Measurements from ENCODE around the gene MKI67. TPM values are rescaled to one million over a fixed set of nuclear protein-coding genes. Genes with fewer than 3 reads are reported as not detected.

Gene MKI67
- total RNA-seq, 1 donor from 2014 or later, result 140 TPM

- no peaks in the 10 kb centered on the region for H3K36me3 Mint-ChIP-seq (ENCODE audit: low read depth)
- no peak overlapping the region for H3K4me3 Mint-ChIP-seq
- DNase-seq (ENCODE audit: low read depth, low spot score), result no peak
- TF ChIP-seq CTCF (conservative IDR thresholded peaks at IDR 0.05), result no peak
- no peaks in the 10 kb centered on the region for H3K9me3 Mint-ChIP-seq
- H3K27ac Mint-ChIP-seq (ENCODE audit: unreplicated experiment), result no peak overlapping the region
- H3K27me3 Mint-ChIP-seq (ENCODE audit: low read depth), result peaks cover 41% of the 10 kb centered on the region
- peaks cover 14% of the 10 kb centered on the region for H3K4me1 Mint-ChIP-seq
Measured at GRCh38 chr10:128161031-128161430, 34.8 kb upstream of the MKI67 start.

GRCh38 chr10:128160297-128160711, 34.1 kb upstream of the MKI67 start:
- no peak for DNase-seq (ENCODE audit: low read depth, low spot score)
- Mint-ChIP-seq H3K27me3 (ENCODE audit: low read depth) (peaks cover 43% of the 10 kb centered on the region), H3K4me3 (no peak overlapping the region), H3K4me1 (peaks cover 7% of the 10 kb centered on the region), H3K9me3 (no peaks in the 10 kb centered on the region), H3K27ac (ENCODE audit: unreplicated experiment) (no peak overlapping the region), H3K36me3 (ENCODE audit: low read depth) (no peaks in the 10 kb centered on the region)
- no peak for TF ChIP-seq CTCF (conservative IDR thresholded peaks at IDR 0.05)

- no peak for TF ChIP-seq CTCF (conservative IDR thresholded peaks at IDR 0.05)
- Mint-ChIP-seq H3K4me1 (no peaks in the 10 kb centered on the region), H3K9me3 (no peaks in the 10 kb centered on the region), H3K27me3 (ENCODE audit: low read depth) (peaks cover 34% of the 10 kb centered on the region), H3K36me3 (ENCODE audit: low read depth) (no peaks in the 10 kb centered on the region), H3K27ac (ENCODE audit: unreplicated experiment) (no peak overlapping the region), H3K4me3 (no peak overlapping the region)
- DNase-seq (ENCODE audit: low read depth, low spot score), result no peak
Measured at GRCh38 chr10:128158021-128158795, 32.0 kb upstream of the MKI67 start.

- peaks cover 36% of the 10 kb centered on the region for H3K27me3 Mint-ChIP-seq (ENCODE audit: low read depth)
- H3K4me3 Mint-ChIP-seq, result no peak overlapping the region
- H3K4me1 Mint-ChIP-seq, result peaks cover 8% of the 10 kb centered on the region
Measured at GRCh38 chr10:128156999-128157755, 31.0 kb upstream of the MKI67 start.

More at GRCh38 chr10:128156999-128157755, 31.0 kb upstream of the MKI67 start:
- H3K9me3 Mint-ChIP-seq, result no peaks in the 10 kb centered on the region
- H3K27ac Mint-ChIP-seq (ENCODE audit: unreplicated experiment), result no peak overlapping the region
- DNase-seq (ENCODE audit: low read depth, low spot score), result no peak
- no peak for TF ChIP-seq CTCF (conservative IDR thresholded peaks at IDR 0.05)
- no peaks in the 10 kb centered on the region for H3K36me3 Mint-ChIP-seq (ENCODE audit: low read depth)
